T-cell (primary cell): ENCODE data around the gene MGARP. TPM values are rescaled to one million over a fixed set of nuclear protein-coding genes. Genes with fewer than 3 reads are reported as not detected.

Source experiments
- ATAC-seq, 4 experiments: fragments of 200-7000 bp in 3 of 4; fragments of 150-1000 bp in 1 of 4; cut with Tn5 transposase; replicated peaks in 1 of 4; 1 replicate in 3 of 4; 2 replicates in 1 of 4; pipeline ENCODE4 v1.10.0; 2021; ENCODE audit warnings: moderate library complexity in 3 of 4, mild to moderate bottlenecking in 2 of 4, moderate number of reproducible peaks in 1 of 4
- CTCF ChIA-PET, 2 donors: fragments of 300-600 bp; sonication (Branson Sonifier 250); formaldehyde crosslinking; loops; one replicate each; lab custom pipeline; 2022; ENCODE audit warnings: antibody characterized with exemption in 2 of 2; lab: Charles Lee
- POLR2A ChIA-PET, 2 donors: fragments of 300-600 bp; sonication (Branson Sonifier 250); formaldehyde crosslinking; loops; one replicate each; lab custom pipeline; 2022; ENCODE audit warnings: antibody characterized with exemption in 2 of 2; lab: Charles Lee
- DNase-seq, 35 experiments: peaks; one replicate each; pipeline versions ENCODE4 v3.0.0 to v3.0.0-alpha.2; 2013 to 2023
- H3K27ac ChIP-seq: one replicate; pipeline ENCODE4 v1.5.1; 2013; ENCODE audit warnings: low read length
- H3K27me3 ChIP-seq, 2 experiments: replicated peaks in 1 of 2; 1 replicate in 1 of 2; 2 replicates in 1 of 2; pipeline versions ENCODE4 v1.6.1 to v1.7.0; 2013; ENCODE audit warnings: low read length in 1 of 2, mixed read lengths in 1 of 2; ENCODE audit not compliant: control insufficient read depth in 2 of 2, insufficient read depth in 2 of 2; ENCODE audit errors: extremely low read depth in 1 of 2
- H3K36me3 ChIP-seq, 2 donors: 1 replicate in 1 of 2; 2 replicates in 1 of 2; pipeline versions ENCODE4 v1.6.1 to v1.7.0; 2013; ENCODE audit warnings: low read length in 1 of 2; ENCODE audit not compliant: control insufficient read depth in 2 of 2, insufficient read depth in 1 of 2; ENCODE audit errors: extremely low read depth in 1 of 2
- H3K4me1 ChIP-seq, 2 experiments: 1 replicate in 1 of 2; 2 replicates in 1 of 2; pipeline versions ENCODE4 v1.6.1 to v1.7.0; 2013; ENCODE audit warnings: low read length in 2 of 2, mixed read lengths in 1 of 2; ENCODE audit not compliant: insufficient read depth in 2 of 2, control insufficient read depth in 1 of 2; ENCODE audit errors: extremely low read depth in 1 of 2
- H3K4me3 ChIP-seq, 2 donors: 1 replicate in 1 of 2; 2 replicates in 1 of 2; pipeline versions ENCODE4 v1.5.1 to v1.7.0; 2013; ENCODE audit warnings: mild to moderate bottlenecking in 2 of 2, low read length in 1 of 2, moderate library complexity in 1 of 2; ENCODE audit not compliant: control insufficient read depth in 1 of 2; ENCODE audit errors: extremely low read depth in 1 of 2
- H3K9me3 ChIP-seq: 2 replicates; pipeline ENCODE4 v1.7.0; 2013
- H3K27ac Mint-ChIP-seq, 2 donors: one replicate each; pipeline ENCODE4 v1.8.0; 2020 to 2021; ENCODE audit warnings: mild to moderate bottlenecking in 2 of 2, mixed read lengths in 2 of 2
- H3K27me3 Mint-ChIP-seq, 2 donors: one replicate each; pipeline ENCODE4 v1.8.0; 2021 to 2022; ENCODE audit warnings: mixed read lengths in 2 of 2
- H3K36me3 Mint-ChIP-seq: one replicate; pipeline ENCODE4 v1.8.0; 2021; ENCODE audit warnings: mixed read lengths
- H3K4me1 Mint-ChIP-seq, 3 donors: one replicate each; pipeline ENCODE4 v1.8.0; 2020 to 2022; ENCODE audit warnings: mixed read lengths in 3 of 3, mild to moderate bottlenecking in 1 of 3
- H3K4me3 Mint-ChIP-seq, 3 donors: one replicate each; pipeline ENCODE4 v1.8.0; 2020 to 2022; ENCODE audit warnings: mild to moderate bottlenecking in 3 of 3, mixed read lengths in 3 of 3, moderate library complexity in 3 of 3
- H3K9me3 Mint-ChIP-seq, 3 donors: one replicate each; pipeline ENCODE4 v1.8.0; 2020 to 2022; ENCODE audit warnings: mixed read lengths in 3 of 3
- WGBS: methylation state at CpG from one replicate; pipeline ENCODE4 v1.1.5; 2013; ENCODE audit warnings: missing lambda C conversion rate; ENCODE audit not compliant: insufficient coverage; 5-methylcytosine and 5-hydroxymethylcytosine counted together
- total RNA-seq, 35 experiments: library from RNA in 6 of 35; stranded (reverse) in 6 of 35; fragments of 120-200 nt in 1 of 35; gene quantifications; one replicate each; pipeline versions ENCODE4 v1.2.1 to v1.2.4 and lab custom pipeline; 2013 to 2026

MGARP gene
- total RNA-seq, 5 donors from 2014 or later (not counting 1 experiment from before 2014, with no cell fraction given): 0.25 to 0.61 (median 0.39) TPM; not detected in 1

DNA sequence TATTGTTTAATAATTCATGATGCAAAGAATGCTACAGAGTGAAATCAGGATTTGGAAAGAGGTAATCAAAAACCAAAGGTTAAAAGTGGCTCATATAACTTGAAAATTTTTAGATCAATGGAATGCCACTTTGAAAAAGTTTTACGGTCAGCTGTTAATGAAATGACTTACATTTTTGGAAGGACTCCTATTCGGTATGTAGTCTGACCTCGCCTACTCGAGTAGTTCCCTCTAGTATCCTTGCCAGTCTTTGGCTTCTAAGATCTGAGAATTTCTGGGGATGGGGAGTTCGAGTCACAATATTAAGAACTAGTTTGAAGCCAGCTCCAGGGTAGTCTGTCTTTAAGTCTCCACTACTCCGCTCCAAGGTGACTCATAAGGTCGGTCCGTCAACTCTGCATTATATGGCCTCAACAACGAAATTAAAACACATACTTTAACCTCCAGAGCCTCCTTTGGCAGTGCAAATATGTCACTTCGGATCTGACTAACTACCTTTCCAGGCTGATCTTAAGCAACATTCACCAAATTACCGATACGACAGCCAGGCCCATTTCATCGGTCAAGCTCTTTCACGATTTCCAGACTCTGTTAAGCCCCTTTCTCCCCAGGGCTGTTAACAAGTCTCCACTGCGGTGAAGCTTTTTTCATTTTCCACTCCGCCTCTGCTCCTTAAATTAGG is 20.5 kb upstream of the MGARP start:
- no peaks in the 10 kb centered on the region for H3K9me3 ChIP-seq
- 12% methylated on average over 12 of the region's 16 CpGs for WGBS
- peak overlapping the region; percentile 100 for H3K27ac Mint-ChIP-seq
- H3K36me3 ChIP-seq: peaks cover 0 to 3% of the 10 kb centered on the region in 2 donors
- CTCF ChIA-PET: interaction anchor here in 1 of 2 donors (0.8 to 2.5 kb wide), 10 partner anchors 13 to 270 kb away, joined by 3 to 14 read pairs (median 4); no protein-coding TSS in a partner anchor
- peaks cover 52 to 63% (median 62%) of the 10 kb centered on the region in 3 donors for H3K4me1 Mint-ChIP-seq
- peak overlapping the region; percentile 98 for H3K27ac ChIP-seq
- peaks cover 21 to 28% of the 10 kb centered on the region in 2 experiments for H3K4me1 ChIP-seq
- H3K27me3 Mint-ChIP-seq: no peaks in the 10 kb centered on the region
- peaks cover 10% of the 10 kb centered on the region for H3K36me3 Mint-ChIP-seq
- H3K4me3 ChIP-seq: peak overlapping the region; percentile 91 to 100
- H3K27me3 ChIP-seq: no peaks in the 10 kb centered on the region
- peak in 5 of 35 experiments; percentile 6 to 49 (median 7) for DNase-seq
- peak overlapping the region; percentile 94 to 100 (median 100) for H3K4me3 Mint-ChIP-seq
- POLR2A ChIA-PET: interaction anchor here (0.5 to 2.4 kb wide), 11 partner anchors 20 to 286 kb away, joined by 3 to 14 read pairs (median 5); partner anchors contain the start of genes ELF2 (in 1 of the 2) and NOCT (in 1 of the 2)
- H3K9me3 Mint-ChIP-seq: peaks cover 0 to 5% (median 0%) of the 10 kb centered on the region in 3 donors
- peak in 3 of 4 experiments; percentile 3 to 13 (median 10) for ATAC-seq

DNA sequence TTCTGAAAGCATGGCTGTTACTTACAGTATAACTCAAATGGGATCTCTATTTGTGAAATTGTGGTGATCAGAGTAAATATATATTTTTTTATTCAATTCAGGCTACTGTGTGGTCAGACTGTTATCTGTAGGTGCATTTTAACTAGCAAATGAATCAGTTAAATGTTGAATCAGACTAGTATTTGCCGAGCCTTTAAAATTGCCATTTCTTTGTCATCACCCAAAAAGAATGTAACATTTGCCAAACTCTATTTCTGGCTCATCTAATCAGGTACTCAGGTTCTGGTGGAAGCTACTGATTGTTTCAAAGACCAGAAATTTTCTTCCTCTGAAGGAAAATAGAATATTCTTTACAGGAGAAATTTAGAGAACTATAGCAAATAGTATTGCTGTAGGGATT is 19.5 kb upstream of the MGARP start:
- Histone ChIP-seq H3K27me3 (no peaks in the 10 kb centered on the region), H3K27ac (peak overlapping the region; percentile 5), H3K36me3 (no peaks in the 10 kb centered on the region), H3K4me1 (peaks cover 18 to 27% of the 10 kb centered on the region in 2 experiments), H3K9me3 (no peaks in the 10 kb centered on the region), H3K4me3 (no peak overlapping the region)
- ChIA-PET CTCF (interaction anchor here in 1 of 2 donors (1.0 kb wide), 2 partner anchors 12 to 269 kb away, joined by 3 to 4 read pairs; no protein-coding TSS in a partner anchor), POLR2A (interaction anchor here in 1 of 2 donors (1.0 to 2.4 kb wide), 3 partner anchors 119 to 284 kb away, joined by 5 to 14 read pairs (median 5); partner anchors contain the start of genes ELF2 and NOCT)
- Mint-ChIP-seq H3K27ac (peak overlapping the region; percentile 100), H3K4me3 (peak overlapping the region in 2 of 3 donors; percentile 94 to 100), H3K9me3 (no peaks in the 10 kb centered on the region), H3K4me1 (peaks cover 51 to 58% (median 54%) of the 10 kb centered on the region in 3 donors), H3K27me3 (no peaks in the 10 kb centered on the region), H3K36me3 (peaks cover 5% of the 10 kb centered on the region)
- no CpG with 5 or more reads among the region's 1 CpG for WGBS
- DNase-seq (no peak), ATAC-seq (no peak)

DNA sequence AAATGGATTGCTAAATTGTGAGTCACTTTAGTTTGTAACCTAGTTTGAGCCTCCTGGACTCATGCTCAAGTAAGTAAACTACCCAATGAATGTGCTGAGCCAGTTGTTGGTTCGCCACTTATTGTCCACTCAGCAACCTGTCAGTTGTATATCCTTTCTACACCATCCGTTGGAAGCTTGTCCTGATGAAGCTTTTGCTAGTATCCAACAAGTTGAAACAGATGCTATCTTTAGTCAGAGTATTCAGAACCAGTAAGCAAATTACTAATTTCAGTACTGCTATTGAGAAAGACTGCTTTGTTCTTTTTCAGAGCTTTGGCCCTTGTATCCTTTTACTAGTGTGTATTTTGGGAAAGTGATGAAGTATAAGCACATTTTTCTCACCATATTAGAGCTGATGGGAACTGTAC is 17.0 kb upstream of the MGARP start:
- Mint-ChIP-seq H3K27me3 (no peaks in the 10 kb centered on the region), H3K27ac (no peak overlapping the region), H3K4me1 (peaks cover 37 to 45% (median 40%) of the 10 kb centered on the region in 3 donors), H3K9me3 (no peaks in the 10 kb centered on the region), H3K36me3 (peaks cover 4% of the 10 kb centered on the region), H3K4me3 (no peak overlapping the region)
- Histone ChIP-seq H3K9me3 (no peaks in the 10 kb centered on the region), H3K27ac (no peak overlapping the region), H3K27me3 (no peaks in the 10 kb centered on the region), H3K4me1 (peaks cover 15 to 18% of the 10 kb centered on the region in 2 experiments), H3K4me3 (no peak overlapping the region), H3K36me3 (peaks cover 0 to 17% of the 10 kb centered on the region in 2 donors)
- ATAC-seq (no peak), DNase-seq (no peak)
- ChIA-PET CTCF (interaction anchor here (0.6 to 4.3 kb wide), 13 partner anchors 14 to 269 kb away, joined by 3 to 59 read pairs (median 4); no protein-coding TSS in a partner anchor), POLR2A (interaction anchor here in 1 of 2 donors (0.7 kb wide), 1 partner anchor 216 kb away, joined by 4 read pairs; no protein-coding TSS in a partner anchor)
- 100% methylated on average over 1 of the region's 2 CpGs for WGBS

- ATAC-seq (peak in 1 of 4 experiments; percentile 11), DNase-seq (no peak)
- H3K27me3 ChIP-seq: no peaks in the 10 kb centered on the region
- H3K4me1 Mint-ChIP-seq: peaks cover 32 to 41% (median 37%) of the 10 kb centered on the region in 3 donors
- peaks cover 15 to 18% of the 10 kb centered on the region in 2 experiments for H3K4me1 ChIP-seq
- WGBS: no CpG with 5 or more reads among the region's 6 CpGs
- H3K27me3 Mint-ChIP-seq: no peaks in the 10 kb centered on the region
- POLR2A ChIA-PET: interaction anchor here in 1 of 2 donors (1.1 kb wide), 1 partner anchor 9 kb away, joined by 11 read pairs; no protein-coding TSS in a partner anchor
- peak overlapping the region; percentile 94 to 96 for H3K27ac Mint-ChIP-seq
- H3K9me3 ChIP-seq: no peaks in the 10 kb centered on the region
- peaks cover 0 to 24% of the 10 kb centered on the region in 2 donors for H3K36me3 ChIP-seq
- H3K27ac ChIP-seq: peak overlapping the region; percentile 85
- H3K4me3 Mint-ChIP-seq: peak overlapping the region; percentile 92 to 100 (median 97)
- CTCF ChIA-PET: interaction anchor here (0.5 to 4.3 kb wide), 37 partner anchors 8 to 1229 kb away, joined by 3 to 59 read pairs (median 3); partner anchors contain the start of gene NOCT (in 1 of the 2)
- H3K36me3 Mint-ChIP-seq: peaks cover 4% of the 10 kb centered on the region
- peak overlapping the region; percentile 76 to 98 for H3K4me3 ChIP-seq
- no peaks in the 10 kb centered on the region for H3K9me3 Mint-ChIP-seq
Measured at GRCh38 chr4:139295942-139296299, 15.9 kb upstream of the MGARP start.

GRCh38 chr4:139295206-139295941 is 15.3 kb upstream of the MGARP start:
- Mint-ChIP-seq H3K36me3 (peaks cover 5% of the 10 kb centered on the region), H3K9me3 (no peaks in the 10 kb centered on the region), H3K4me3 (peak overlapping the region; percentile 92 to 100 (median 97)), H3K27me3 (no peaks in the 10 kb centered on the region), H3K4me1 (peaks cover 27 to 37% (median 33%) of the 10 kb centered on the region in 3 donors), H3K27ac (peak overlapping the region; percentile 94 to 96)
- H3K27ac ChIP-seq: peak overlapping the region; percentile 85
- peak; percentile 88 to 100 (median 96) for DNase-seq
- under 1% methylated on average over 43 of the region's 51 CpGs for WGBS
- H3K36me3 ChIP-seq: peaks cover 0 to 28% of the 10 kb centered on the region in 2 donors
- no peaks in the 10 kb centered on the region for H3K27me3 ChIP-seq
- H3K4me1 ChIP-seq: peaks cover 13 to 15% of the 10 kb centered on the region in 2 experiments
- H3K9me3 ChIP-seq: no peaks in the 10 kb centered on the region
- peak overlapping the region; percentile 76 to 98 for H3K4me3 ChIP-seq
- peak; percentile 96 to 97 (median 96) for ATAC-seq
- POLR2A ChIA-PET: interaction anchor here (0.6 to 1.1 kb wide), 2 partner anchors 10 to 11 kb away, joined by 5 to 11 read pairs; no protein-coding TSS in a partner anchor
- CTCF ChIA-PET: interaction anchor here (0.6 to 4.3 kb wide), 36 partner anchors 10 to 1229 kb away, joined by 3 to 59 read pairs (median 3); partner anchors contain the start of gene NOCT (in 1 of the 2)
